HepG2 (cell line): ENCODE data around the gene HAP1. TPM values are rescaled to one million over a fixed set of nuclear protein-coding genes. Genes with fewer than 3 reads are reported as not detected.

ENCODE experiments used
- CBX2 ChIP-seq, 2 experiments: fragments of 200-600 bp in 1 of 2; sonication (generic); formaldehyde crosslinking in 1 of 2; IDR thresholded peaks; 2 replicates each; pipeline versions ENCODE4 v1.7.0 to v1.8.1; 2018 to 2022; ENCODE audit warnings: low read depth in 2 of 2, low read length in 1 of 2, mild to moderate bottlenecking in 1 of 2, missing genetic modification reagents in 1 of 2
- CCAR2 ChIP-seq: fragments of 200-400 bp; formaldehyde crosslinking; optimal IDR thresholded peaks from 2 replicates; pipeline ENCODE3; 2018; ENCODE audit warnings: low read depth, mild to moderate bottlenecking, low read length, moderate library complexity
- CHD4 ChIP-seq: fragments of 200-600 bp; sonication (generic); IDR thresholded peaks from 2 replicates; pipeline ENCODE4 v1.7.0; 2017; ENCODE audit warnings: mild to moderate bottlenecking, low read length, borderline replicate concordance
- GTF3A ChIP-seq: sonication (generic); formaldehyde crosslinking; conservative IDR thresholded peaks from 2 replicates; pipeline ENCODE4 v1.4.0; 2020; ENCODE audit warnings: mild to moderate bottlenecking, missing genetic modification reagents
- KDM5A ChIP-seq: fragments of 200-600 bp; sonication (generic); IDR thresholded peaks from 2 replicates; pipeline ENCODE4 v1.7.0; 2018; ENCODE audit warnings: antibody characterized with exemption, mild to moderate bottlenecking, low read length, borderline replicate concordance
- MED1 ChIP-seq: sonication (generic); formaldehyde crosslinking; IDR thresholded peaks from 2 replicates; pipeline ENCODE4 v1.4.0; 2020; ENCODE audit warnings: missing genetic modification reagents
- PRMT3 ChIP-seq: sonication (generic); formaldehyde crosslinking; IDR thresholded peaks from 2 replicates; pipeline ENCODE4 v1.8.1; 2022; ENCODE audit warnings: low read depth, mild to moderate bottlenecking, moderate library complexity, missing genetic modification reagents, borderline replicate concordance
- RFX1 ChIP-seq: fragments of 450-650 bp; IDR thresholded peaks from 2 replicates; pipeline ENCODE4 v1.6.1; 2017
- SMARCE1 ChIP-seq: fragments of 450-650 bp; IDR thresholded peaks from 2 replicates; pipeline ENCODE4 v1.6.1; 2017; ENCODE audit warnings: borderline replicate concordance
- XBP1 ChIP-seq: sonication (generic); formaldehyde crosslinking; IDR thresholded peaks from 2 replicates; pipeline ENCODE4 v1.5.0; 2020; ENCODE audit warnings: missing genetic modification reagents
- ZBTB1 ChIP-seq: sonication (generic); formaldehyde crosslinking; IDR thresholded peaks from 2 replicates; pipeline ENCODE4 v1.4.0; 2020; ENCODE audit warnings: missing genetic modification reagents, borderline replicate concordance
- ZNF678 ChIP-seq: sonication (generic); formaldehyde crosslinking; IDR thresholded peaks from 2 replicates; pipeline ENCODE4 v1.4.0; 2020; ENCODE audit warnings: mild to moderate bottlenecking, missing genetic modification reagents
- ZSCAN22 ChIP-seq: sonication (generic); formaldehyde crosslinking; IDR thresholded peaks from 2 replicates; pipeline ENCODE4 v1.4.0; 2020; ENCODE audit warnings: mild to moderate bottlenecking, missing genetic modification reagents
- polyA plus RNA-seq, 8 experiments: library from polyadenylated mRNA; depleted of rRNA in 3 of 8; stranded (reverse) in 7 of 8; unstranded in 1 of 8; fragments of >200 nt; fragmentation: Illumina TruSeq in 4 of 8; extraction: Trizol in 4 of 8; gene quantifications; 2 replicates each; pipeline versions ENCODE4 v1.2.1 to v1.2.3, GENCODE V29; 2011 to 2016; ENCODE audit warnings: low read depth in 4 of 8, missing spikeins in 1 of 8, mixed read lengths in 1 of 8; ENCODE audit not compliant: insufficient read depth in 1 of 8
- total RNA-seq, 5 experiments: library from RNA; depleted of rRNA; stranded (reverse); fragments of >200 nt; fragmentation: Illumina TruSeq; extraction: Trizol; gene quantifications; 2 replicates each; pipeline ENCODE4 v1.2.3, GENCODE V29; 2016; ENCODE audit warnings: low read depth in 1 of 5
- TF ChIP-seq, protein P1 (sequence below): sonication (generic); formaldehyde crosslinking; IDR thresholded peaks from 2 replicates; pipeline ENCODE4 v1.4.0; 2020; ENCODE audit warnings: missing genetic modification reagents
- TF ChIP-seq, protein P2 (sequence below): sonication (generic); formaldehyde crosslinking; IDR thresholded peaks from 2 replicates; pipeline ENCODE4 v1.4.0; 2020; ENCODE audit warnings: low read depth, missing genetic modification reagents
- TF ChIP-seq, protein P3 (sequence below): sonication (generic); formaldehyde crosslinking; conservative IDR thresholded peaks from 2 replicates; pipeline ENCODE4 v1.4.0; 2020; ENCODE audit warnings: mild to moderate bottlenecking, missing genetic modification reagents, moderate library complexity
- TF ChIP-seq, protein P4 (sequence below): sonication (generic); formaldehyde crosslinking; IDR thresholded peaks from 2 replicates; pipeline ENCODE4 v1.5.0; 2020; ENCODE audit warnings: missing genetic modification reagents

HAP1 gene
- total and polyA plus RNA-seq, 2 of the 13 experiments (the other 11 are each of a cell fraction or from before 2014, with no cell fraction given): 0.07 TPM

DNA sequence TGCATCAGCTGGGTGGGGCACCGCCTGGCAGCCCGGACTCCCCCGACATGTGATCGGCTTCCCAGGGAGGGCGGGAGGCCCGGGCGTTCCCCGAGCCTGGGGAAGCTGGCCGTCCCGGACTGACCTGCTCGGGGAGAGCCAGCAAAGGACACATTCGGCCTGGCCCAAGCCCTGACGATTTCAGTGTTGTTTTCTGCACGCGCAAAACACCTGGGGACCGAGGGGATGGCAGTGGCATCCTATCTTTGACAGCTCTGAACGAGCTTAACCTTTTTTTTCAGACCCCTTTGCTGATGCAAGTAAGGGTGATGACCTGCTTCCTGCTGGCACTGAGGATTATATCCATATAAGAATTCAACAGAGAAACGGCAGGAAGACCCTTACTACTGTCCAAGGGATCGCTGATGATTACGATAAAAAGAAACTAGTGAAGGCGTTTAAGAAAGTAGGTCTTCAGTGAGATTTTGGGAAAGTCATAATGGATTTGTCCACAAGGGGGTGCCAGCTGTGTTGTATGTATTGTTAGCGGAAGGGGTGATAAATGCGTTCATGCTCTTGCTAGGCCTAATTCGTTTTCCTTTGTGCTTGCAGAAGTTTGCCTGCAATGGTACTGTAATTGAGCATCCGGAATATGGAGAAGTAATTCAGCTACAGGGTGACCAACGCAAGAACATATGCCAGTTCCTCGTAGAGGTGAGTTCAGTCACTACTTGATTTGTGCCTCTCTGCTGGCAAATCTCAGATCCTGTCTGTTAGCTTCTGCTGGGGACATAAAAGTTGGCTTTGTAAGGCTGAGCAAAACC lies 44.7 kb downstream of the HAP1 start (continued):
- TF ChIP-seq, protein P1, sequence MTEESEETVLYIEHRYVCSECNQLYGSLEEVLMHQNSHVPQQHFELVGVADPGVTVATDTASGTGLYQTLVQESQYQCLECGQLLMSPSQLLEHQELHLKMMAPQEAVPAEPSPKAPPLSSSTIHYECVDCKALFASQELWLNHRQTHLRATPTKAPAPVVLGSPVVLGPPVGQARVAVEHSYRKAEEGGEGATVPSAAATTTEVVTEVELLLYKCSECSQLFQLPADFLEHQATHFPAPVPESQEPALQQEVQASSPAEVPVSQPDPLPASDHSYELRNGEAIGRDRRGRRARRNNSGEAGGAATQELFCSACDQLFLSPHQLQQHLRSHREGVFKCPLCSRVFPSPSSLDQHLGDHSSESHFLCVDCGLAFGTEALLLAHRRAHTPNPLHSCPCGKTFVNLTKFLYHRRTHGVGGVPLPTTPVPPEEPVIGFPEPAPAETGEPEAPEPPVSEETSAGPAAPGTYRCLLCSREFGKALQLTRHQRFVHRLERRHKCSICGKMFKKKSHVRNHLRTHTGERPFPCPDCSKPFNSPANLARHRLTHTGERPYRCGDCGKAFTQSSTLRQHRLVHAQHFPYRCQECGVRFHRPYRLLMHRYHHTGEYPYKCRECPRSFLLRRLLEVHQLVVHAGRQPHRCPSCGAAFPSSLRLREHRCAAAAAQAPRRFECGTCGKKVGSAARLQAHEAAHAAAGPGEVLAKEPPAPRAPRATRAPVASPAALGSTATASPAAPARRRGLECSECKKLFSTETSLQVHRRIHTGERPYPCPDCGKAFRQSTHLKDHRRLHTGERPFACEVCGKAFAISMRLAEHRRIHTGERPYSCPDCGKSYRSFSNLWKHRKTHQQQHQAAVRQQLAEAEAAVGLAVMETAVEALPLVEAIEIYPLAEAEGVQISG (CRISPR knock-in tag): no peak
- TF ChIP-seq GTF3A (CRISPR knock-in tag): 0 out of 2 replicates have a peak, but pooled peaks have one; percentile 2
- TF ChIP-seq, protein P2, sequence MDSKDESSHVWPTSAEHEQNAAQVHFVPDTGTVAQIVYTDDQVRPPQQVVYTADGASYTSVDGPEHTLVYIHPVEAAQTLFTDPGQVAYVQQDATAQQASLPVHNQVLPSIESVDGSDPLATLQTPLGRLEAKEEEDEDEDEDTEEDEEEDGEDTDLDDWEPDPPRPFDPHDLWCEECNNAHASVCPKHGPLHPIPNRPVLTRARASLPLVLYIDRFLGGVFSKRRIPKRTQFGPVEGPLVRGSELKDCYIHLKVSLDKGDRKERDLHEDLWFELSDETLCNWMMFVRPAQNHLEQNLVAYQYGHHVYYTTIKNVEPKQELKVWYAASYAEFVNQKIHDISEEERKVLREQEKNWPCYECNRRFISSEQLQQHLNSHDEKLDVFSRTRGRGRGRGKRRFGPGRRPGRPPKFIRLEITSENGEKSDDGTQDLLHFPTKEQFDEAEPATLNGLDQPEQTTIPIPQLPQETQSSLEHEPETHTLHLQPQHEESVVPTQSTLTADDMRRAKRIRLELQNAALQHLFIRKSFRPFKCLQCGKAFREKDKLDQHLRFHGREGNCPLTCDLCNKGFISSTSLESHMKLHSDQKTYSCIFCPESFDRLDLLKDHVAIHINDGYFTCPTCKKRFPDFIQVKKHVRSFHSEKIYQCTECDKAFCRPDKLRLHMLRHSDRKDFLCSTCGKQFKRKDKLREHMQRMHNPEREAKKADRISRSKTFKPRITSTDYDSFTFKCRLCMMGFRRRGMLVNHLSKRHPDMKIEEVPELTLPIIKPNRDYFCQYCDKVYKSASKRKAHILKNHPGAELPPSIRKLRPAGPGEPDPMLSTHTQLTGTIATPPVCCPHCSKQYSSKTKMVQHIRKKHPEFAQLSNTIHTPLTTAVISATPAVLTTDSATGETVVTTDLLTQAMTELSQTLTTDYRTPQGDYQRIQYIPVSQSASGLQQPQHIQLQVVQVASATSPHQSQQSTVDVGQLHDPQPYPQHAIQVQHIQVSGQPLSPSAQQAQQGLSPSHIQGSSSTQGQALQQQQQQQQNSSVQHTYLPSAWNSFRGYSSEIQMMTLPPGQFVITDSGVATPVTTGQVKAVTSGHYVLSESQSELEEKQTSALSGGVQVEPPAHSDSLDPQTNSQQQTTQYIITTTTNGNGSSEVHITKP: no peak
- no peak for TF ChIP-seq ZSCAN22
- TF ChIP-seq CBX2 (IDR thresholded peaks at IDR 0.05; ENCODE audit: low read depth, low read length): no peak
- no peak for TF ChIP-seq CBX2 (CRISPR knock-in tag; IDR thresholded peaks at IDR 0.05; ENCODE audit: low read depth)
- no peak for TF ChIP-seq SMARCE1
- no peak for TF ChIP-seq RFX1
- no peak for TF ChIP-seq CCAR2
- TF ChIP-seq, protein P3, sequence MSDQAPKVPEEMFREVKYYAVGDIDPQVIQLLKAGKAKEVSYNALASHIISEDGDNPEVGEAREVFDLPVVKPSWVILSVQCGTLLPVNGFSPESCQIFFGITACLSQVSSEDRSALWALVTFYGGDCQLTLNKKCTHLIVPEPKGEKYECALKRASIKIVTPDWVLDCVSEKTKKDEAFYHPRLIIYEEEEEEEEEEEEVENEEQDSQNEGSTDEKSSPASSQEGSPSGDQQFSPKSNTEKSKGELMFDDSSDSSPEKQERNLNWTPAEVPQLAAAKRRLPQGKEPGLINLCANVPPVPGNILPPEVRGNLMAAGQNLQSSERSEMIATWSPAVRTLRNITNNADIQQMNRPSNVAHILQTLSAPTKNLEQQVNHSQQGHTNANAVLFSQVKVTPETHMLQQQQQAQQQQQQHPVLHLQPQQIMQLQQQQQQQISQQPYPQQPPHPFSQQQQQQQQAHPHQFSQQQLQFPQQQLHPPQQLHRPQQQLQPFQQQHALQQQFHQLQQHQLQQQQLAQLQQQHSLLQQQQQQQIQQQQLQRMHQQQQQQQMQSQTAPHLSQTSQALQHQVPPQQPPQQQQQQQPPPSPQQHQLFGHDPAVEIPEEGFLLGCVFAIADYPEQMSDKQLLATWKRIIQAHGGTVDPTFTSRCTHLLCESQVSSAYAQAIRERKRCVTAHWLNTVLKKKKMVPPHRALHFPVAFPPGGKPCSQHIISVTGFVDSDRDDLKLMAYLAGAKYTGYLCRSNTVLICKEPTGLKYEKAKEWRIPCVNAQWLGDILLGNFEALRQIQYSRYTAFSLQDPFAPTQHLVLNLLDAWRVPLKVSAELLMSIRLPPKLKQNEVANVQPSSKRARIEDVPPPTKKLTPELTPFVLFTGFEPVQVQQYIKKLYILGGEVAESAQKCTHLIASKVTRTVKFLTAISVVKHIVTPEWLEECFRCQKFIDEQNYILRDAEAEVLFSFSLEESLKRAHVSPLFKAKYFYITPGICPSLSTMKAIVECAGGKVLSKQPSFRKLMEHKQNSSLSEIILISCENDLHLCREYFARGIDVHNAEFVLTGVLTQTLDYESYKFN (CRISPR knock-in tag): no peak
- no peak for TF ChIP-seq PRMT3 (CRISPR knock-in tag)
- TF ChIP-seq, protein P4, sequence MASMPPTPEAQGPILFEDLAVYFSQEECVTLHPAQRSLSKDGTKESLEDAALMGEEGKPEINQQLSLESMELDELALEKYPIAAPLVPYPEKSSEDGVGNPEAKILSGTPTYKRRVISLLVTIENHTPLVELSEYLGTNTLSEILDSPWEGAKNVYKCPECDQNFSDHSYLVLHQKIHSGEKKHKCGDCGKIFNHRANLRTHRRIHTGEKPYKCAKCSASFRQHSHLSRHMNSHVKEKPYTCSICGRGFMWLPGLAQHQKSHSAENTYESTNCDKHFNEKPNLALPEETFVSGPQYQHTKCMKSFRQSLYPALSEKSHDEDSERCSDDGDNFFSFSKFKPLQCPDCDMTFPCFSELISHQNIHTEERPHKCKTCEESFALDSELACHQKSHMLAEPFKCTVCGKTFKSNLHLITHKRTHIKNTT (CRISPR knock-in tag): no peak
- TF ChIP-seq KDM5A: peak; percentile 94
- TF ChIP-seq MED1 (CRISPR knock-in tag): no peak
- peak; percentile 69; the same call in 1 of the 2 replicates for TF ChIP-seq XBP1
- TF ChIP-seq CHD4: peak; percentile 29; the same call in 1 of the 2 replicates
- peak; percentile 11; the same call in 1 of the 2 replicates for TF ChIP-seq ZNF678 (CRISPR knock-in tag)
- TF ChIP-seq ZBTB1: no peak
